Upper lobe of left lung (tissue), 6 donors: Measurements from ENCODE around the gene MUC15. TPM values are rescaled to one million over a fixed set of nuclear protein-coding genes. Genes with fewer than 3 reads are reported as not detected.

Source experiments
- ATAC-seq, 2 donors: fragments of 200-7000 bp; cut with Tn5 transposase; one replicate each; pipeline ENCODE4 v1.9.1; 2022; ENCODE audit warnings: mild to moderate bottlenecking in 2 of 2, moderate library complexity in 2 of 2; ENCODE audit not compliant: low FRiP score in 2 of 2
- DNase-seq, 2 donors: peaks; one replicate each; pipeline ENCODE4 v3.0.0-alpha.2; 2019 to 2020
- H3K27ac ChIP-seq, 4 donors: fragments of 200-600 bp; sonication (generic); one replicate each; pipeline ENCODE4 v1.5.1; 2016 to 2019
- H3K27me3 ChIP-seq, 4 donors: fragments of 200-600 bp; sonication (generic); one replicate each; pipeline ENCODE4 v1.5.1; 2017 to 2019
- H3K36me3 ChIP-seq, 4 donors: fragments of 200-600 bp; sonication (generic); one replicate each; pipeline ENCODE4 v1.5.1; 2016 to 2019
- H3K4me1 ChIP-seq, 4 donors: fragments of 200-600 bp; sonication (generic); one replicate each; pipeline ENCODE4 v1.5.1; 2018 to 2019
- H3K4me3 ChIP-seq, 4 donors: fragments of 200-600 bp; sonication (generic); one replicate each; pipeline ENCODE4 v1.5.1; 2017 to 2019; ENCODE audit warnings: mild to moderate bottlenecking in 2 of 4, moderate library complexity in 1 of 4
- H3K9me3 ChIP-seq, 4 donors: fragments of 200-600 bp; sonication (generic); one replicate each; pipeline ENCODE4 v1.5.1; 2018 to 2019
- CTCF ChIP-seq, 6 experiments: fragments of 450-650 bp in 4 of 6; fragments of 200-600 bp in 2 of 6; sonication (generic) in 2 of 6; IDR thresholded peaks; one replicate each; pipeline ENCODE4 v1.5.1; 2016 to 2019; ENCODE audit warnings: antibody characterized with exemption in 6 of 6
- EP300 ChIP-seq, 4 donors: sonication (generic); formaldehyde crosslinking; IDR thresholded peaks; one replicate each; pipeline ENCODE4 v1.5.1; 2017; ENCODE audit warnings: antibody characterized with exemption in 4 of 4, control low read depth in 2 of 4
- POLR2A ChIP-seq, 4 donors: fragments of 450-650 bp; IDR thresholded peaks; one replicate each; pipeline ENCODE4 v1.5.1; 2016 to 2017; ENCODE audit warnings: antibody characterized with exemption in 4 of 4, mild to moderate bottlenecking in 2 of 4
- POLR2AphosphoS5 ChIP-seq, 2 donors: sonication (generic); formaldehyde crosslinking; IDR thresholded peaks; one replicate each; pipeline ENCODE4 v1.5.1; 2017; ENCODE audit warnings: antibody characterized with exemption in 2 of 2
- WGBS, 2 donors: methylation state at CpG; one replicate each; pipeline ENCODE4 v1.1.5; 2017 to 2018; 5-methylcytosine and 5-hydroxymethylcytosine counted together
- total RNA-seq, 6 donors: library from RNA; depleted of rRNA in 4 of 6; stranded (reverse); fragments of >200 nt in 4 of 6; gene quantifications; one replicate each; pipeline versions ENCODE4 v1.1.0 to v1.2.1, GENCODE V29; 2016 to 2021
- donor health status: DM: no; HTN: no; CAD: no; lungs with moderate emphysema.
- donor health status: DM: no; HTN: yes; CAD: no; lungs with severe emphysema.

The MUC15 gene
- total RNA-seq, 6 donors from 2014 or later: 3.9 to 64.3 (median 13.3) TPM

- no peaks in the 10 kb centered on the region for H3K9me3 ChIP-seq
- DNase-seq: no peak
- no peak for ATAC-seq
- H3K27ac ChIP-seq: no peak overlapping the region
- no peaks in the 10 kb centered on the region for H3K27me3 ChIP-seq
- H3K36me3 ChIP-seq: no peaks in the 10 kb centered on the region
- H3K4me1 ChIP-seq: no peaks in the 10 kb centered on the region
- WGBS, 2 donors: 73 to 75% methylated on average over 1 of the region's 1 CpG
- no peak for TF ChIP-seq POLR2AphosphoS5 (IDR thresholded peaks at IDR 0.05)
- TF ChIP-seq POLR2A (IDR thresholded peaks at IDR 0.05): no peak
- no peak for TF ChIP-seq EP300 (IDR thresholded peaks at IDR 0.05)
- no peak for TF ChIP-seq CTCF (IDR thresholded peaks at IDR 0.05)
- H3K4me3 ChIP-seq: no peak overlapping the region
Observed at GRCh38 chr11:26550022-26550421, 22.0 kb downstream of the MUC15 start.

GRCh38 chr11:26549176-26549575 lies 22.9 kb downstream of the MUC15 start:
- H3K27ac ChIP-seq: no peak overlapping the region
- no peak for DNase-seq
- H3K27me3 ChIP-seq: no peaks in the 10 kb centered on the region
- H3K4me1 ChIP-seq: no peaks in the 10 kb centered on the region
- TF ChIP-seq POLR2A (IDR thresholded peaks at IDR 0.05) (no peak), POLR2AphosphoS5 (IDR thresholded peaks at IDR 0.05) (no peak), EP300 (IDR thresholded peaks at IDR 0.05) (no peak), CTCF (IDR thresholded peaks at IDR 0.05) (no peak)
- ATAC-seq: no peak
- no peak overlapping the region for H3K4me3 ChIP-seq
- H3K9me3 ChIP-seq: no peaks in the 10 kb centered on the region
- no peaks in the 10 kb centered on the region for H3K36me3 ChIP-seq
- WGBS, 2 donors: 44% methylated on average over 2 of the region's 2 CpGs

GRCh38 chr11:26541870-26542269 lies 30.2 kb downstream of the MUC15 start:
- H3K27ac ChIP-seq: no peak overlapping the region
- H3K4me3 ChIP-seq: no peak overlapping the region
- DNase-seq (no peak), ATAC-seq (no peak)
- H3K9me3 ChIP-seq: no peaks in the 10 kb centered on the region
- H3K36me3 ChIP-seq: no peaks in the 10 kb centered on the region
- no peak for TF ChIP-seq POLR2AphosphoS5 (IDR thresholded peaks at IDR 0.05)
- TF ChIP-seq EP300 (IDR thresholded peaks at IDR 0.05): no peak
- no peak for TF ChIP-seq CTCF (IDR thresholded peaks at IDR 0.05)
- TF ChIP-seq POLR2A (IDR thresholded peaks at IDR 0.05): no peak
- no peaks in the 10 kb centered on the region for H3K4me1 ChIP-seq
- no peaks in the 10 kb centered on the region for H3K27me3 ChIP-seq
- WGBS, 2 donors: 84 to 94% methylated on average over 2 of the region's 2 CpGs

GRCh38 chr11:26539517-26539916 lies 32.5 kb downstream of the MUC15 start:
- no peak for ATAC-seq
- TF ChIP-seq POLR2A (IDR thresholded peaks at IDR 0.05) (no peak), POLR2AphosphoS5 (IDR thresholded peaks at IDR 0.05) (no peak), EP300 (IDR thresholded peaks at IDR 0.05) (no peak), CTCF (IDR thresholded peaks at IDR 0.05) (no peak)
- no peak overlapping the region for H3K4me3 ChIP-seq

DNA sequence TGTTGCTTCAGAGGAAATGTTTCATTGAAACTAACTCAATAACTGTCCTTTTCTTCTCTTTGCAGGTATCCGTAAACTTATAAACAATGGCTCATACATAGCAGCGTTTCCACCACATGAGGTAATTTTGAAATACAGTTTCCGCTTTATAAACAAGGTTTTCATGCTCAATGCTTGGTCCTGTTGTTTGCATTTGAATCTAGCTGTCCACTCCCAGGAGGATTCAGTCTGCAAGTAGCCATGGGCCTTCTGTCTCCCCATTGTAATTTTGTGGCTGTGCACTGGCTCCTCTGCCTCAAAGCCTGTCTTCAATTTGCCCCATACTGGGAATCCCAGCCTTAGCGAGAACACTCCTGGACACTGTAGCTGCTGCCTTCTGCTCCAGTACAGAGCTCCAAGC lies 34.7 kb downstream of the MUC15 start:
- WGBS, 2 donors: 74 to 80% methylated on average over 4 of the region's 4 CpGs
- no peak overlapping the region for H3K4me3 ChIP-seq
- no peaks in the 10 kb centered on the region for H3K9me3 ChIP-seq
- no peak overlapping the region for H3K27ac ChIP-seq
- no peaks in the 10 kb centered on the region for H3K4me1 ChIP-seq
- DNase-seq (no peak), ATAC-seq (no peak)
- H3K27me3 ChIP-seq: no peaks in the 10 kb centered on the region
- TF ChIP-seq POLR2AphosphoS5 (IDR thresholded peaks at IDR 0.05) (no peak), EP300 (IDR thresholded peaks at IDR 0.05) (no peak), POLR2A (IDR thresholded peaks at IDR 0.05) (no peak), CTCF (IDR thresholded peaks at IDR 0.05) (no peak)
- H3K36me3 ChIP-seq: no peaks in the 10 kb centered on the region

More at GRCh38 chr11:26539517-26539916, 32.5 kb downstream of the MUC15 start:
- WGBS, 2 donors: 89 to 91% methylated on average over 3 of the region's 3 CpGs
- DNase-seq: no peak
- Histone ChIP-seq H3K4me1 (no peaks in the 10 kb centered on the region), H3K27me3 (no peaks in the 10 kb centered on the region), H3K36me3 (no peaks in the 10 kb centered on the region), H3K27ac (no peak overlapping the region), H3K9me3 (no peaks in the 10 kb centered on the region)
